Measurements from ENCODE around the gene XKR7.

- TF ChIP-seq, protein P1, sequence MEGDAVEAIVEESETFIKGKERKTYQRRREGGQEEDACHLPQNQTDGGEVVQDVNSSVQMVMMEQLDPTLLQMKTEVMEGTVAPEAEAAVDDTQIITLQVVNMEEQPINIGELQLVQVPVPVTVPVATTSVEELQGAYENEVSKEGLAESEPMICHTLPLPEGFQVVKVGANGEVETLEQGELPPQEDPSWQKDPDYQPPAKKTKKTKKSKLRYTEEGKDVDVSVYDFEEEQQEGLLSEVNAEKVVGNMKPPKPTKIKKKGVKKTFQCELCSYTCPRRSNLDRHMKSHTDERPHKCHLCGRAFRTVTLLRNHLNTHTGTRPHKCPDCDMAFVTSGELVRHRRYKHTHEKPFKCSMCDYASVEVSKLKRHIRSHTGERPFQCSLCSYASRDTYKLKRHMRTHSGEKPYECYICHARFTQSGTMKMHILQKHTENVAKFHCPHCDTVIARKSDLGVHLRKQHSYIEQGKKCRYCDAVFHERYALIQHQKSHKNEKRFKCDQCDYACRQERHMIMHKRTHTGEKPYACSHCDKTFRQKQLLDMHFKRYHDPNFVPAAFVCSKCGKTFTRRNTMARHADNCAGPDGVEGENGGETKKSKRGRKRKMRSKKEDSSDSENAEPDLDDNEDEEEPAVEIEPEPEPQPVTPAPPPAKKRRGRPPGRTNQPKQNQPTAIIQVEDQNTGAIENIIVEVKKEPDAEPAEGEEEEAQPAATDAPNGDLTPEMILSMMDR (IDR thresholded peaks at IDR 0.05), result no peak
- no peak for TF ChIP-seq POLR2A (IDR thresholded peaks at IDR 0.05; ENCODE audit: low read depth)
- no peak for TF ChIP-seq EP300 (IDR thresholded peaks at IDR 0.05)
Measured at GRCh38 chr20:31920275-31920855, 47.6 kb upstream of the XKR7 start.

Data from esophagus muscularis mucosa (tissue), 4 donors.